ENCODE measurements around the gene CDC20.

GRCh38 chr1:43354936-43355335 lies 3.8 kb upstream of the CDC20 start:
- TF ChIP-seq, protein P1, sequence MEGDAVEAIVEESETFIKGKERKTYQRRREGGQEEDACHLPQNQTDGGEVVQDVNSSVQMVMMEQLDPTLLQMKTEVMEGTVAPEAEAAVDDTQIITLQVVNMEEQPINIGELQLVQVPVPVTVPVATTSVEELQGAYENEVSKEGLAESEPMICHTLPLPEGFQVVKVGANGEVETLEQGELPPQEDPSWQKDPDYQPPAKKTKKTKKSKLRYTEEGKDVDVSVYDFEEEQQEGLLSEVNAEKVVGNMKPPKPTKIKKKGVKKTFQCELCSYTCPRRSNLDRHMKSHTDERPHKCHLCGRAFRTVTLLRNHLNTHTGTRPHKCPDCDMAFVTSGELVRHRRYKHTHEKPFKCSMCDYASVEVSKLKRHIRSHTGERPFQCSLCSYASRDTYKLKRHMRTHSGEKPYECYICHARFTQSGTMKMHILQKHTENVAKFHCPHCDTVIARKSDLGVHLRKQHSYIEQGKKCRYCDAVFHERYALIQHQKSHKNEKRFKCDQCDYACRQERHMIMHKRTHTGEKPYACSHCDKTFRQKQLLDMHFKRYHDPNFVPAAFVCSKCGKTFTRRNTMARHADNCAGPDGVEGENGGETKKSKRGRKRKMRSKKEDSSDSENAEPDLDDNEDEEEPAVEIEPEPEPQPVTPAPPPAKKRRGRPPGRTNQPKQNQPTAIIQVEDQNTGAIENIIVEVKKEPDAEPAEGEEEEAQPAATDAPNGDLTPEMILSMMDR (conservative IDR thresholded peaks at IDR 0.05; ENCODE audit: low read length), result no peak
- no peak for TF ChIP-seq EZH2phosphoT487 (IDR thresholded peaks at IDR 0.05; ENCODE audit: borderline replicate concordance)
